ENCODE data around the gene HSPA13. TPM values are rescaled to one million over a fixed set of nuclear protein-coding genes. Genes with fewer than 3 reads are reported as not detected.
"Not testable (repeated sequence)": the region's sequence is repeated elsewhere in the genome, so short reads cannot be mapped to it uniquely, and the experiment has no call there.

HSPA13 gene
- total and polyA plus RNA-seq, 2 of the 8 experiments (the other 6 are each of a cell fraction or from before 2014, with no cell fraction given) = 7.8 to 36.9 TPM

- H3K36me3 ChIP-seq (ENCODE audit: control insufficient read depth in 2 of 4, insufficient read depth in 4 of 4, low read length in 3 of 4); H4K20me1 ChIP-seq (replicated peaks in 1 of 2; ENCODE audit: control insufficient read depth in 1 of 2, insufficient read depth in 2 of 2, low read length in 2 of 2); H2BK5ac ChIP-seq (ENCODE audit: low read depth, low read length); H3K23me2 ChIP-seq (ENCODE audit: low read depth, low read length); H3K79me1 ChIP-seq (ENCODE audit: low read depth, low read length); H2BK120ac ChIP-seq (replicated peaks; ENCODE audit: low read depth, low read length); H2BK12ac ChIP-seq (ENCODE audit: low read depth, low read length); H3K56ac ChIP-seq (replicated peaks; ENCODE audit: insufficient read length, low read depth, low read length); H3K4me3 ChIP-seq (ENCODE audit: extremely low read depth in 1 of 4, insufficient read depth in 2 of 4, low read depth in 3 of 4, low read length in 4 of 4); H3K9me3 ChIP-seq (ENCODE audit: insufficient read depth in 2 of 2, low read depth in 1 of 2, low read length in 1 of 2); FAIRE-seq; H3K18ac ChIP-seq (ENCODE audit: extremely low read depth, low read length); H3K4me2 ChIP-seq (ENCODE audit: insufficient read depth in 1 of 2, low read depth in 2 of 2, low read length in 2 of 2); H4K5ac ChIP-seq (ENCODE audit: insufficient read length, low read depth, low read length); H3K23ac ChIP-seq (ENCODE audit: insufficient read length); H2BK15ac ChIP-seq (ENCODE audit: low read length); H3K9ac ChIP-seq (replicated peaks in 1 of 4; ENCODE audit: extremely low read depth in 1 of 4, low read depth in 3 of 4, low read length in 3 of 4); H2BK20ac ChIP-seq (ENCODE audit: low read length); H3K4ac ChIP-seq (replicated peaks; ENCODE audit: insufficient read length, low read depth, low read length); H3K27me3 ChIP-seq (replicated peaks in 1 of 4; ENCODE audit: control insufficient read depth in 3 of 4, extremely low read depth in 1 of 4, insufficient read depth in 3 of 4, low read length in 3 of 4); H4K91ac ChIP-seq (replicated peaks; ENCODE audit: insufficient read length, low read length); H3K14ac ChIP-seq (ENCODE audit: insufficient read length); H2AK5ac ChIP-seq (ENCODE audit: low read depth, low read length); DNase-seq (ENCODE audit: low read depth in 1 of 2, low spot score in 2 of 2); H2AFZ ChIP-seq (ENCODE audit: low read length); H3K4me1 ChIP-seq (replicated peaks in 1 of 4; ENCODE audit: control insufficient read depth in 3 of 4, insufficient read depth in 4 of 4, low read length in 3 of 4); H4K8ac ChIP-seq (ENCODE audit: extremely low read depth, insufficient read depth, low read length); POLR2A ChIA-PET (ENCODE audit: partially characterized antibody); H3K79me2 ChIP-seq (ENCODE audit: control insufficient read depth in 1 of 2, insufficient read depth in 2 of 2, low read length in 2 of 2); H3K27ac ChIP-seq (ENCODE audit: low read depth, low read length); CTCF ChIA-PET (ENCODE audit: partially characterized antibody): not testable (repeated sequence)
- WGBS, 2 experiments (ENCODE audit: extremely low coverage in 1 of 2, insufficient coverage in 1 of 2, insufficient read length in 1 of 2, insufficient replicate concordance in 2 of 2, low coverage in 1 of 2, low lambda C conversion rate in 2 of 2, missing lambda C conversion rate in 1 of 2) = 87% methylated on average over 2 of the region's 2 CpGs; no CpG with 5 or more reads in 1 of the 2 experiments
Observed at GRCh38 chr21:14327346-14327745, 55.6 kb downstream of the HSPA13 start.

All from H1 (cell line).